ENCODE results near the gene SAPCD1.
"Not testable (repeated sequence)": the region's sequence is repeated elsewhere in the genome, so short reads cannot be mapped to it uniquely, and the experiment has no call there.

SAPCD1 gene

DNA sequence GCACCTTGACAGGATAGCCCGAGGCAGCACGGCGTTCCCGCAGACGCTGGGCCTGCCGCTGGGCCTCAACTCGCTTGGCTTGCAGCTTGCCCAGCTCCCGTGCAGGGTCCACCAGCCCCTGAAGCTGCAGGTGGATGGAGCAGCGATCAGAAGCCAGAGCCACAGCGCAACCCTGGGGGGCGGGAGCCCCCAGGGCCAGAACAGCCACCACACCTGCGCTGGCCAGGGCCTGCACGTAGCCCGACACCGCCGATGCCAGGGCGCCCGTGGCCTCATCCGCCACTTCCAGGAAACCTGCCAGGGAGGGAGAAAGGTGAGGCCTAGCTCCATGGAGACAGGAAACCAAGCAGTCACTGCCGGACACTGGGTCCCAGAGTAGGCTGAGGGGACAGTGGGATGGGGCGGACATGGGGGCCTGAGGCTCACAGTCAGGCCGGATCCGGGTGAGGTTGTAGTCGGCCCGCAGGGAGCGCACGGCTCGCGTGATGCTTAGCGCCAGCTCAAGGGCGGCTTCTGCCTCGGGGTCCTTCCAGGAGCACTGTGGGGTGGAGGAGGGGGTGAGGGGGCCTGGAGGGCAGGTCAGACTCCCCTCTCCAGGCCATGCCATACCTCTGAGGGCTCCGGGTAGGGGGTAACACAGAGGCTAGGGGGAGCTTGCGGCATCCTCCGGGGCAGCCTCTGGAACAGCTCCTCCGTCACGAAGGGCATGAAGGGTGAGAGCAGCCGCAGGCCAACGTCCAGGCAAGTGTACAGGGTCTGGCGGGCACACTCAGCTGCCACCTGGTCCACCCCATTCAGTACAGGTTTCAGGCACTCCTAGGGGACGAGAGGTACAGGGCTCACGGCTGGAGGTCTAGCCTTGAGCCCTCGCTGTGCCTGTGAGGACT, 16.8 kb downstream of the SAPCD1 start:
- no peak for DNase-seq

DNA sequence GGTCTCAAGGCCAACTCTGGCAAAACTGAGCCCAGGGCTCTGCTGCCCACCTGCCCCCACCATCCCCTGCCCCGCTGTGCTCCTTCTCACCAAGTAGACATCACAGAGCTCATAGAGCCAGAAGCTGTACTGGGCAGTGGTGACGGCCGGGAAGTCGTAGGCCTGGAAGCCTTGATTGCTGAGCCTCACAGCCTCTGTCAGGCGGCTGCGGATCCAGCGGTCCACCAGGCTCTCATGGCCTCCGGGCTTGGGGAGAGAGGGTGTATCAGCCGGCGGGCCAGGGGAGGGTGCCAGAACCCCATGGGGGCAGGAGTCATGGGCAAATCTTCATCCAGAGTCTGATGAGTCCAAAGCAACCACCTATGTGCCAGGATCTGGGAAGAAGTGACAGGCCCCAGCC, 17.5 kb downstream of the SAPCD1 start:
- DNase-seq = no peak

DNA sequence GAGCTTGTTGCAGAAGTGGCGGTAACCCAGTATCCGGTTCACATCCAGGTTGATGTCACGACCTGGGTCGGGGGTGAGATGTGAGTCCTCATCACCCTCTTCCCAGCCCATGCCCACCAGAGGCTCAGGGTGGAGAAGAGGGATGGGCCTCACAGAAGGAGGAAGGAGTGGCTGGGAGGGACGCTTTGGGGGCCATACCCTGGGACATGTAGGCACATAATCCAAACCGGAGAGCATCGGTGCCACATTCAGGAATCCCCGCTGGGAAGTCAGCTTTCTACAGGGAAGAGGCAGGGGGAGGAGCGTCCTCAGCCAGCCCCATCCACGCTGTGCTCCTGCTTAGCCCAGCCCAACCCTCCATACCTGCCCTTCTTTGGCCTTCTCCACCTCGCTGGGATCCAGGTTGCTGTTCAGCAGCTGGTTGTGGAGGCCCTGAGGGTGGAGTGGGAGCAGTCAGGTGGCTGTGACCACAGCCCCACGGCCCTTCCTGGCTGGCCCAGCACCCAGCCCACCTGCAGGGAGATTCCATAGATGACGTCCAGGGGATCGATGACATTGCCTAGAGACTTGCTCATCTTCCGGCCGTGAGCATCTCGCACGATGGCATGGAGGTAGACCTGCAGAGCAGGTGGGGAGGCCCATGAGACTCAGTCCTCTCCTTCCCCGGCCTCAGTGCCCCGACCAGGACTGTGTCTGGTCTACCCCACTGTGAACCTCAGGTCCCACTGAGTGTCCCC, 18.2 kb downstream of the SAPCD1 start:
- no peak for DNase-seq

DNA sequence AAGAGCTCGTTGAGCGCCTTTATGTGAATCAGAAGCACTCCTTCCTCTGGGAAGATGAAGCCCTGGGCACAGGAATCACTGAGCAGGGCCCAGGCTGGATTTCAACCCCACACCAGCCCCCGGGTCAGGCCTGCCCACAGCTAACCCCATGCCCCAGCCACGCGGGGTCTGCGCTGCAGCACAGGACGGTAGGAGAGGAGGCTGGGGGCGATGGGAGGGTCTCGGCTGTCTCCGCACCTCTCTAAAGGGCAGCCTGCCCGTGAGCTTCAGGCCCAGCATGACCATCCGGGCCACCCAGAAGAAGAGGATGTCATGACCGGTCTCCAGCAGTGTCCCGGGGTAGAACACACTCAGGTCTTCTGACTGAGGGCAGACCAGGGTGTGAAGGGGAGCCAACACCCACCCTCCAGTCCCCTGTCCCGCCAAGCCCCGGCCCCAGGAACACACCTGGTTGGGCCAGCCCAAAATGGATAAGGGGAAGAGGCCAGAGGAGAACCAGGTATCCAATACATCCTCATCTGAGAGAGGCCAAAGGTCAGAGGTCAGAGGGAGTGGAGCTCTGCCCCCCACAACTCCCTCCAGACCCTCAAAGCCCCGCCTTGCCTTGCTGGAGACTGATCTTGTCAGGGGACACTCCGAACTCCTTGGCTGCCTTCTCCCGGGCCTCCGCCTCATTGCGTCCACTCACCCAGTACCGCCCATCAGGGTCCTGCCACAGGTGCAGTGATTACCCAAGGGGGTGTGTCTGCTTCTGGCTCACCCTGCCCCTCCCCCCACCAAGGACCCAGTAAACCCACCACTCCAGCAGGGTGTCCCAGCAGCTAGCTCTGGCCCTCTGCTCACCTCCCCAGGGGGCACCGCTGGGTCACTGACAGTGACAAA, 19.0 kb downstream of the SAPCD1 start:
- DNase-seq = no peak

DNA sequence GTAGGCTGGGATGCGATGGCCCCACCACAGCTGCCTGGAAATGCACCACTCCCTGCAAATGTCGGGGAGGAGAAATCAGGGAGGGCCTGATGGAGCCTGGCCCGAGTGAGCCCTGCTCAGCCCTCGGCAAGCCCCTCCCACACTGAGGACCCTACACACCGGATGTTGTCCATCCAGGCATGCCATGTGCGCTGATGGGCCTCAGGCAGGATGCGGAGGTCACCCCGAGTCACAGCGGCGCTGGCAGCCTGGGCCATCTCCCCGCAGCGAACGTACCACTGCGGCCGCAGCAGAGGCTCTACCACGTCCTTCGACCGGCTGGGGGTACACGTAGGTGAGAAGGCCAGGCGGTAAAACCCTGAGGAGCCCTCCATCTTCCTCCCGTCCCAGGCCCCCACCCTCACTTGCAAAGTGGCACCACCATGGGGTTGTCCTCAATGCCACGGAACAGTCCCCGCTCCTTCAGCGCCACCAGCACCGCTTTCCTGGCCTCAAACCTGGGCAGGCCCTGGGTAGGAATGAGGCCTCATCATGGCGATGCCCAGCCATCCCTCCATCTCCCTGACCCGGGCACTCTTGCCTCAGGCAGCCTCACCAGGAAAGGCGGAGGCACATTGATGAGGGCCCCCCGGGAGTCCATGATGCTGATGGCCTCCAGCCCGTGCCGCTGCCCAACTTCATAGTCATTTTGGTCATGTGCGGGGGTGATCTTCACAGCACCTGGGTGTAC, 19.8 kb downstream of the SAPCD1 start:
- no peak for DNase-seq

DNA sequence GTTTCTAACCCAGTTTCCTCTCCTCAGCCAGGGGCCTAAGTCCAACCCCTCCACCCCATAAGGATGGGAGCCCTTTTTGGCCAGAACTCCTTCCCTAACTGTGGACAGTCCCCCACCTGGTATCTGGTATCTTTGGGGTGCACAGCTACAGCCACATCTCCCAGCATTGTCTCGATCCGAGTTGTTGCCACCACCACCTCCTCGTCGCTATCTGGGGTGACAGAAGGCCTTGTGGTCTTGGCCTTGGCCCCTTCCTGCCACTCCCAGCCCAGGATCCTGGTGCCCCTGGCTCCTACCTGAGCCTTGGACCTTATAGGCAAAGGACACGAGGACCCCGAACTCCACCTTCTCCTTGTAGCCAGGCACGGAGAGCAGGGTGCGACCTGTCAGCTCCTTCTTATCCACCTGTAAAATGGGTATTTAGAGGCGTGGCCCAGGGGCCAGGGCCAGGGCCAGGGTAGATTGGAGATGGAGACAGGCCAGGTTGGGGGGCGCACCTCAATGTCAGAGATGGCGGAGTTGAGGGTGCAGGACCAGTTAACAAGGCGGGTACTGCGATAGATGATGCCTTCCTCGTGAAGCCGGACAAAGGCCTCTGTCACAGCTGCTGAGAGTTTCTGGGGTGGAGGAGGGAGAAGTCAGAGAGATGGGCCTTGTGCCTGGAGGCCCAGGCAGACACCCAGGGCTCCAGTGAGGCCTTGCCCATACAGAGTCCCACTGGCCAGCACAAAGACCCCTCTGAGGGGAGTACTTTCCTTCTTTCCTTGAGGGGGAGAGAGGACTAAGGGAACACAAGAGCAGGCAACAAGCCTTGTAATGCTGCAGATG, 21.9 kb downstream of the SAPCD1 start:
- DNase-seq = no peak

DNA sequence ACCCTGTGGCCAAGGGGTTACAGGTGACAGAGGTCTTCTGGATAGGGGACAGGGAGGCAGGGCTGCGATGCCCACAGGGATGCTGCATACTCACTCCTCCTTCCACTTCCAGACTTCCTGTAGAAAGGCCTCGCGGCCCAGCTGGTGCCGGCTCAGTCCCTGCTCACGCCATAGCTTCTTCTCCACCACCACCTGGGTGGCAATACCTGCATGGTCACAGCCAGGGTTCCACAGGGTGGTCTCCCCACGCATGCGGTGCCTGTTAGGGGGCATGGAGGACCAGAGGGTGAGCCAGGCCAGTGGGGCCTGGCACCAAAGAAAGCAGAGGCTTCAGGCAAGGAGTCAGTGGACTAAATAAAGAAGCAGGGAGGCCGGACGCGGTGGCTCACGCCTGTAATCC, 23.0 kb downstream of the SAPCD1 start:
- no peak for DNase-seq

DNA sequence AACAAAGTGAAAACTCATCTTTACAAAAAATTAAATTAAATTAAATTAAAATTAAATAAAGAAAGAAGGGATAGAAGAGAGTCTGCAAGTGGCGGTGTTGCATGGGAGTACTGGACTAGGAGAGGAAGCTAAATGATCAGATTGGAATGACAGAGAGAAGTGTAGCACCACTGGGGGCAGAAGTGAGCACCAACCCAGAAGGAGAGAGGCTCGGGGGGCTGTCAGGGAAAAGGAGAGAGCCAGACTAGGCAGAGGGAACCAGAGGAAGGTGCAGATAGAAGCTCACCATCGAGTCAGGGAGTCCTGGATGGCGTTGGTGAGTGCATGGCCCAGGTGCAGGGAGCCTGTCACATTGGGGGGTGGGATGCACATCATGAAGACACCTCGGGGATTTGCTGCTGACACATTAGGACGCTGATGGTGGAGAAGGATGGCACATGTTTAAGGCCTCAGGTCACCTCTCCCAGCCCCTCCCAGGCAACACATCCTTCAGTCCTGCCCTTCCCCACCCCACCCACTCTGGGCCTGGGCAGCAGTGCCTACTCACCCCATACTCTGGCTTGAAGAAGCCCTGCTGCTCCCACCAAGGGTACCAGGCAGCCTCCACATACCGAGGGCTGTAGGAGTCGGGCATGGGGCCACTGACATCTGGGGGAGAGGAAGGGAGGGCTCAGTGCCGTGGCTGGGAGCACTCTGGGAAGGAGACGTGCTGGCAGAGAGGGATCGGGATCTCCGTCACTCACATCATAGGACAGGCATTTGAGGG, 29.1 kb downstream of the SAPCD1 start:
- peak; percentile 43 to 54 for DNase-seq

DNA sequence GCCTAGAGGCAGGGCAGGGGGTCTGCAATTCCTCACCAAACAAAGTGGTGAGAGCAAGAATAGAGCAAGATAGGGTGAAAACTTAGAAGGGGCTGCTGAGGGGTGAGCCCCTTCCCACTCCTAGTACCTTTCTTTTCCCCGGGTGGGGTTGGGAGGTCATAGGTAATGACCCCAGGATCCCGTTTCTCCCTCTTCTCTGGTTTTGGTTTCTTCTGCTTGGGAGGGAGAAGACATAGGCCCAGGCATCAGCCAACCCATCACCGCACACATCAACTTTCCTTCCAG, 29.6 kb downstream of the SAPCD1 start:
- no peak for DNase-seq

DNA sequence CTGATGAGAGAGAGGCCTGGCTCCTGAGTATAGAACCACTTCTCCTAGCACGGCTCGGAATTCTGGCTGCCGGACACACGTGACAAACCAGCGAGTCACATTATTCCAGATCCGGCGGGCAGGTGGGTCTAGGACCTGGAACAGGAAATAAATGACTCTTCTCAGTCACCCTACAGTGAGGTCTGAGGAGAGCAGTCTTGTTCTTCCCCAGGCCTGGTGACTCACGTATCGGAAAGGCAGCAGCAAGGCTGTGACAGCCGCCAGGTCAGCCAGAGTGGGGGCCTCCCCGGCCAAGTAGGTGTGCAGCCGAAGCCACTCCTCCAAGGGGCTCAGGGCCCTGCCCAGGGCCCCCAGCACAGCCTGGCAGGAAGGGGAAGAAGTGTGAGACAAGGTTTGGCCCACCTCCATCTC, 30.3 kb downstream of the SAPCD1 start:
- DNase-seq = no peak

DNA sequence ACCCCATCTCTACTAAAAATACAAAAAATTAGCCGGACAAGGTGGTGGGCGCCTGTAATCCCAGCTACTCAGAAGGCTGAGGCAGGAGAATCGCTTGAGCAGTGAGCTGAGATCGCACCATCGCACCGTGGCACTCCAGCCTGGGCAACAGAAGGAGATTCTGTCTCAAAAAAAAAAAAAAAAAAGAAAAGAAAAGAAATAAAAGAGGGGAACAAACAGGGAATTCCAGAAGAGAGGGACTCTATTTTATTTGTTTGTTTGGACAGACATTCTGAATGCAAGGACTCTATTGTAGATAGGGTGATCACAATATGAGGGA, 31.4 kb downstream of the SAPCD1 start:
- not testable (repeated sequence) for DNase-seq

DNA sequence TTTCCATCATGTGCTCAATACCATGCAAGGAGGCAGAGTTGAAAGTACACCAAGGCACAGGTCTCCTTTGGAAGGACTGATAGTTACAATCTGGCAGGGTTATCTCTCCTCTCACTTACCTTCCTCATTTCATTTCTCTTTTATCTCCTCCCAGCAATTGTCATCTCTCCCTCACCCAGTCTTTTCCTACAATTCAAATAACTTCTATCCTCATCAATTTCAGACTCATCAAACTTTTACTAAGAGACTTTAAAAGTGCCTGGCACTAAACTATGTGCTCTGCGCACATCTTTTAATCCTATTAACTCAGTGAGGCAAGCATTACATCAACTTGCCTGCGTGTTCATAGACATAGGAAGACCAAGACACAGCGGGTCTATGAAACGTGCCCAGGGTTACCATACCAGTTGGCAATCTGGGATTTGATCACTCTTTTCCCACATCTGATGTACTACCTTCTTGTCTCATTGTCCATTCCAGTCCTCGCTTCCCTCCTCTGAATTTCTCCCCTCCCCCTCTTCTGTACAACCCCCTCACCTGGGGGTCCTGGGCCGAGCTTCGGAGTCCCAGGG, 31.9 kb downstream of the SAPCD1 start:
- no peak for DNase-seq

DNA sequence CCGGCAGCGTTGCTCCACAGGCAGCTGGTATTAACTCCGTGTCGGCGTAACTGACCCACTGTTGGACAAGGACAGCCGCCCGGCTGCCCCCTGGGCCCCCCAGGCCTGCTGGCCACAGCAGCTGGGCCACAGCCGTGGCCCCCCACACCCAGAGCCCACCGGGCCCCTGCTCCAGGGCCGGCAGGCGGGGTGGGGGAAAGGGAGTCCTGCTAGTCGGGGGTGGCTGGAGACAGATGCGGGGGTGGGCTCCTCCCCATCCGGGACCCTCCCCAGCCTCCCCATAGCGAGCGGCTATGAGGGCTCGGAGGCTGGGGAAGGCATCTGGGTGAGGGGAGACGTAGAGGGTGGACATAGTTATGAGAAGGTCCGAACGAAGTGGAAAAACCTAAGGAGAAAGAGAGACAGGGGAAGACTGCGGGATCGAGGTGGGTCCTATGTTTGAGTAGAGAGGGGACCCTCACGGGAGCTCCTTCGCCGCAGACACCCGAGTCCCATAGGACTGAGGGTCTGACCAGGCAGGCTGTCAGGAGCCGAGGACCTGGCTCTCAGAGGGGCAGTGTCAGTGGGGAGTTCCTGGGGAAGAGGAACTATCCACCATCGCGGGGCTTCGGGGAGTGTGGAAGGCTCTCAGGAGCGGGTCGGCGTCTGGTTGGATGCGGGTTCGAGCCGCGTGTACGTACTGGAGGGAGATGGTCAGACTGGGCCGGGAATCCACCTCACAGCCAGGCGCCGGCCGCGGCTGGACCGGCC, 32.6 kb downstream of the SAPCD1 start:
- no peak for DNase-seq

DNA sequence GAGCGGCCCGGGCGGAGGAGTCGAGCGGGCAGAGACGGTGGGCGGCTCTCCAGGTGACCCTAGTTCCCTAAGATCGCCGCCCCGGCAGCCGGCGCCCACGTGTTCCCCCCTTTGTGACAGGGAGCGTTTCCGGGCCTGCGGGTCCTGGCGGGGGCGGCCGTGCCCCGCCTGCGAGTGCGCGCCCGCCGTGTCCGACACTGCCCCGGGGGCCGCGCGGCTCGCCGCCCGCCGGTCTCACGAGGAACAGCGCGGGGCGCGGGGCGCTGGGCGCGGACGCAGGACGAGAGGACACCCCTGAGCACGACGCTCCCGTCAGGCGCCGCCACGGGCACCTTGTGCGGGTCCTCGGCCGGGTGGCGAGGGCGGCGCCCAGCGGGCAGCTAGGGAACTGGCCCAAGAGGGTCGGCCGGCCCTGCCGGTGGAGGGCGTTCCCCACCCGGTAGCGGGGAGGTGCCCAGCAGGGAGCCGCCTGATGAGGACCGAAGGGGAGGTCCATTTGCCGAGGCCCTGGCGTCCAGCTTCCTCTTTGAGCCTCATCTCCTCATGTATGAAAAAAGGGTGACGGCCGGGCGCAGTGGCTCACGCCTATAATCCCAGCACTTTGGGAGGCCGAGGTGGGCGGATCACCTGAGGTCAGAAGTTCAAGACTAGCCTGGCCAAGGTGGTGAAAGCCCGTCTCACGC, 33.3 kb downstream of the SAPCD1 start, which contains the start of gene VARS1:
VARS1 (minus strand) TSS at position 137 of the 683 bp plus-strand sequence. CDS start 535 bp downstream, outside the sequence.
- peak; percentile 81 to 83 for DNase-seq

DNA sequence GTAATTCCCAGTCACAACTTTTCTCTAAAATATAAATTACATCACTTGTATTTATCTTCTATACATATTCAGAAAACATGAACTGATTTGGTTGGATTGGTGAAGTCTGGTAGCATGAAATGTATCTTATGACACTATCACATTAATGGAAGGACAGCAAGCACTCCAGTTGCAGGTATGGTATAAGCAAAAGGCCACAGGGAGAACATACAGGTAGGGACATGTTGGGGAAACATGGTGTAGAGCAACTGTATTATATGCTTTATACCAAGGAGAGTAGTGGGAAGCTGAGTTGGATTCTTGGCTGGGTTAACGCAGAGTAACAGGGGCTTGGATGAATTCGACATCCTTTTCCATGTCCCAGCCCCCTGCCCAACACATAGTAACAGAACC, 34.5 kb downstream of the SAPCD1 start:
- DNase-seq = no peak

DNA sequence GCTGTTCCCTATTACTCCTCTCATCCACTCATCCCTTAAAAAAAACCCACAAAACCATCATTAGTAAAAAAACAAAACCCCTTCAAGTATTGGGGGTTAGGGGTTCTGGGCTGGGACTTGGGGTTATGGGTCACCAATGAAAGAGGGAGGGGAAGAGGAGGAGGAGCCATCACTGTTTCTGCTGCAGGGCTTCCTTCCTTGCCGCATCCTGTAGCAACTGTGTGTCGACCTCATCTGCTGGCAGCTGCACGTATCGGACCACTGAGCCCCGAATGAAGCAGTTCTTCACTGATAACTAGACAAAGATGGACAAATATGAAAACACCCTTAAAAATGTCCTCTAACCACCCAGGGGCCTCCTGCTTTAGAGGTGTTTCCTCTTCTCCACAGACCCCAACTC, 35.1 kb downstream of the SAPCD1 start:
- DNase-seq = no peak

DNA sequence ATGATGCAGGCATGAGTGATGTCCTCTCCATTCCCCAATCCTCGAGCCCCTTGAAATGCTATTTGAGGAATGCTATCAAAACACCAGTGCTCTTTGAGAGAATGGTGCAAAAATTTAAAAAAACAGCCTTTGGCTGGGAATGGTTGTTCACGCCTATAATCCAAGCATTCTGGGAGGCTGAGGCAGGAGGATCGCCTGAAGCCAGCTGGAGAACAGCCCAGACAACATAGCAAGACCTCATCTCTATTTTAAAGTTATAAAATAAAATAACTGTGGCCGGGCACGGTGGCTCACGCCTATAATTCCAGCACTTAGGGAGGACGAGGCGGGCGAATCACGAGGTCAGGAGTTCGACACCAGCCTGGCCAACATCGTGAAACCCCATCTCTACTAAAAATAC, 37.3 kb downstream of the SAPCD1 start:
- no peak for DNase-seq

DNA sequence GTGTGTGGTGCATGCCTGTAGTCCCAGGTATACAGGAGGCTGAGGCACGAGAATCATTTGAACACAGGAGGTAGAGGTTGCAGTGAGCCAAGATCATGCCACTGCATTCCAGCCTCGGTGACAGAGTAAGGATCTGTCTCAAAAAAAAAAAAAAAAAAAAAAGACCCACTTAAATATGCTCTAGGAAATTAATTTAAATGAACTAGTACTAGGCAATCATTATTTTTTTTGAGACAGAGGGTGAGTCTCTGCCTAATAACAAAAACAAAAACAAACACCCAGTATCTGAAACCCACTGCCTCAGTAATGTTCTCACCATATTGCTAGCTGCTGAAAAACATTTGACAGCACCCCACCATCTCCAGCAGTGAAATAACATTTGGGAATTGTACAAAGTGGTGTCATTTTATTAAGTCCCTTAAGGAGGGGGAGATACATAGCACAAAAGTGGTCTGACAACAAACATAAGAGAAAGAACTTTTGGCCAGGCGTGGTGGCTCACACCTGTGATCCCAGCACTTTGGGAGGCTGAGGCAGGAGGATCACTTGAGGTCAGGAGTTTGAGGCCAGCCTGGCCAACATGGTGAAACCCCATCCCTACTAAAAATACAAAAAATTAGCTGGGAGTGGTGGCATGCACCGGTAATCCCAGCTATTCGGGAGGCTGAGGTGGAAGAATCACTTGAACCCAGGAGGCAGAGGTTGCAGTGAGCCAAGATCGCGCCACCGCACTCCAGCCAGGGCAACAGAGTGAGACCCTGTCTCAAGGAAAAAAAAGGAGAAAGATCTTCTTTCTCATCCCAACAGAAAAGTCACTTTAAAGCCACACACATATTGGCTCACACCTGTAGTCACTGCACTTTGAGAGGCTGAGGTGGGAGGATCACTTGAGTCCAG, 38.8 kb downstream of the SAPCD1 start:
- DNase-seq = not testable (repeated sequence)

Measured in SHP77 (cell line).